HCT116 (cell line): Measurements from ENCODE around the gene SEPTIN2.

Experiments used
- EZH2phosphoT487 ChIP-seq: fragments of 200-600 bp; IDR thresholded peaks from 2 replicates; pipeline ENCODE4 v1.6.1; 2018; ENCODE audit warnings: antibody characterized with exemption, borderline replicate concordance
- RAD21 ChIP-seq: IDR thresholded peaks from 2 replicates; pipeline ENCODE4 v1.6.1; 2012; ENCODE audit warnings: low read depth, mild to moderate bottlenecking
- TF ChIP-seq, protein P1 (sequence below): IDR thresholded peaks from 2 replicates; pipeline ENCODE4 v1.6.1; 2011; ENCODE audit warnings: mild to moderate bottlenecking, low read length, moderate library complexity; ENCODE audit not compliant: insufficient replicate concordance; ENCODE audit errors: extremely low read depth
- TF ChIP-seq, protein P2 (sequence below), 3 experiments: fragments of 200-600 bp in 1 of 3; sonication (generic) in 1 of 3; IDR thresholded peaks in 2 of 3; conservative IDR thresholded peaks in 1 of 3; 2 replicates each; pipeline ENCODE4 v1.5.1; 2012 to 2017; ENCODE audit warnings: low read depth in 2 of 3, low read length in 2 of 3, antibody characterized with exemption in 1 of 3, borderline replicate concordance in 1 of 3, control low read depth in 1 of 3, mild to moderate bottlenecking in 1 of 3, mixed read lengths in 1 of 3, mixed run types in 1 of 3, moderate library complexity in 1 of 3; ENCODE audit not compliant: insufficient read depth in 1 of 3
- TF ChIP-seq, protein P3 (sequence below): IDR thresholded peaks from 2 replicates; pipeline ENCODE4 v1.6.1; 2012

DNA sequence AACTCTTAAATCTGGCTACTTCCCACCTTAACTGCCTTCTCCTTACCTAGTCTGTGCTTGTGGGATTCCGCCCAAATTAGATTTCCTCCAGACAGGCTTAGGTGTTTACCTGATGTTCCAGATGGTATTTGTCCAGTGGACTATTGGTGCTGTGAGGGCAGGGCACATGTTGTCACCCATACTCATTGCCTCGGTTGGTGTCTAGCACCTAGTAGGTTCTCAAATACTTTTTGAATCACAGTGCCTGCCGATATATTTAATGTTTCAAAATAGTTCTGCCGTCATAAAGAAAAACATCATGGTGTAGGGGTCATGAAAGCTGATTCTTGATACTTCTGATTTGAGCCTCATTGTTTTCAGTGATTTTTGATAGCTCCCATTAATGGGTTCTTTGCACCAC lies 1.1 kb downstream of the SEPTIN2 start:
- TF ChIP-seq, protein P1, sequence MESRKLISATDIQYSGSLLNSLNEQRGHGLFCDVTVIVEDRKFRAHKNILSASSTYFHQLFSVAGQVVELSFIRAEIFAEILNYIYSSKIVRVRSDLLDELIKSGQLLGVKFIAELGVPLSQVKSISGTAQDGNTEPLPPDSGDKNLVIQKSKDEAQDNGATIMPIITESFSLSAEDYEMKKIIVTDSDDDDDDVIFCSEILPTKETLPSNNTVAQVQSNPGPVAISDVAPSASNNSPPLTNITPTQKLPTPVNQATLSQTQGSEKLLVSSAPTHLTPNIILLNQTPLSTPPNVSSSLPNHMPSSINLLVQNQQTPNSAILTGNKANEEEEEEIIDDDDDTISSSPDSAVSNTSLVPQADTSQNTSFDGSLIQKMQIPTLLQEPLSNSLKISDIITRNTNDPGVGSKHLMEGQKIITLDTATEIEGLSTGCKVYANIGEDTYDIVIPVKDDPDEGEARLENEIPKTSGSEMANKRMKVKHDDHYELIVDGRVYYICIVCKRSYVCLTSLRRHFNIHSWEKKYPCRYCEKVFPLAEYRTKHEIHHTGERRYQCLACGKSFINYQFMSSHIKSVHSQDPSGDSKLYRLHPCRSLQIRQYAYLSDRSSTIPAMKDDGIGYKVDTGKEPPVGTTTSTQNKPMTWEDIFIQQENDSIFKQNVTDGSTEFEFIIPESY: no peak
- TF ChIP-seq RAD21 (no peak), EZH2phosphoT487 (no peak)
- TF ChIP-seq, protein P2, sequence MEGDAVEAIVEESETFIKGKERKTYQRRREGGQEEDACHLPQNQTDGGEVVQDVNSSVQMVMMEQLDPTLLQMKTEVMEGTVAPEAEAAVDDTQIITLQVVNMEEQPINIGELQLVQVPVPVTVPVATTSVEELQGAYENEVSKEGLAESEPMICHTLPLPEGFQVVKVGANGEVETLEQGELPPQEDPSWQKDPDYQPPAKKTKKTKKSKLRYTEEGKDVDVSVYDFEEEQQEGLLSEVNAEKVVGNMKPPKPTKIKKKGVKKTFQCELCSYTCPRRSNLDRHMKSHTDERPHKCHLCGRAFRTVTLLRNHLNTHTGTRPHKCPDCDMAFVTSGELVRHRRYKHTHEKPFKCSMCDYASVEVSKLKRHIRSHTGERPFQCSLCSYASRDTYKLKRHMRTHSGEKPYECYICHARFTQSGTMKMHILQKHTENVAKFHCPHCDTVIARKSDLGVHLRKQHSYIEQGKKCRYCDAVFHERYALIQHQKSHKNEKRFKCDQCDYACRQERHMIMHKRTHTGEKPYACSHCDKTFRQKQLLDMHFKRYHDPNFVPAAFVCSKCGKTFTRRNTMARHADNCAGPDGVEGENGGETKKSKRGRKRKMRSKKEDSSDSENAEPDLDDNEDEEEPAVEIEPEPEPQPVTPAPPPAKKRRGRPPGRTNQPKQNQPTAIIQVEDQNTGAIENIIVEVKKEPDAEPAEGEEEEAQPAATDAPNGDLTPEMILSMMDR (IDR thresholded peaks at IDR 0.05 in 2 of 3, conservative IDR thresholded peaks at IDR 0.05 in 1 of 3; ENCODE audit: borderline replicate concordance in 1 of 3, insufficient read depth in 1 of 3, low read depth in 2 of 3, low read length in 2 of 3): no peak
- TF ChIP-seq, protein P3, sequence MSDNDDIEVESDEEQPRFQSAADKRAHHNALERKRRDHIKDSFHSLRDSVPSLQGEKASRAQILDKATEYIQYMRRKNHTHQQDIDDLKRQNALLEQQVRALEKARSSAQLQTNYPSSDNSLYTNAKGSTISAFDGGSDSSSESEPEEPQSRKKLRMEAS: no peak
